Esophagus muscularis mucosa (tissue), 3 donors: ENCODE data around the gene GRIFIN.

ENCODE experiments used
- POLR2A ChIP-seq: fragments of 450-650 bp; IDR thresholded peaks from one replicate; pipeline ENCODE4 v1.6.1; 2017; ENCODE audit warnings: antibody characterized with exemption, moderate library complexity, mild to moderate bottlenecking, low read depth
- POLR2AphosphoS5 ChIP-seq, 2 donors: sonication (generic); formaldehyde crosslinking; IDR thresholded peaks; one replicate each; pipeline ENCODE4 v1.6.1; 2017; ENCODE audit warnings: antibody characterized with exemption in 2 of 2
- TF ChIP-seq, protein P1 (sequence below), 3 experiments: fragments of 200-600 bp in 2 of 3; fragments of 450-650 bp in 1 of 3; sonication (generic) in 2 of 3; IDR thresholded peaks; one replicate each; pipeline ENCODE4 v1.5.1; 2017 to 2019; ENCODE audit warnings: antibody characterized with exemption in 3 of 3, mild to moderate bottlenecking in 2 of 3, moderate library complexity in 1 of 3

DNA sequence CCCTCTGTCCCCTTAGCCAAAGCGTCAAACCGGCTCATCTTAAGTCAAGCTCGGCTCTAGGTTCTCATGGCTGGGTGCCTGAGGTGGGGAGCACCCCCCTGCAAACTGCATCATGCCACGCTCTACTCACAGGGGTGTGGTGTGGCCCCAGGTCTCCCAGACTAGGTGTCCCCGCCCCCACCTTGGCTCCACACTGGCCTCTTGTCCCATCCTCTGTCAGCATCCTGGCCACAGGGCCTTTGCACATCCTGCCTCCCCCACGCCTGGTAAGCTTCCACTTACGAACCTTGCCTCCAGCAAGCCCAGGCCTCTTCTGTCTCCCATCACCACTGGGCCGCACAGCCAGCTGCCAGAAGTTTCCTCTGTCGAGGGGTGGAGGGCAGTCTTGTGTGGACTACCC, 20.2 kb upstream of the GRIFIN start:
- TF ChIP-seq, protein P1, sequence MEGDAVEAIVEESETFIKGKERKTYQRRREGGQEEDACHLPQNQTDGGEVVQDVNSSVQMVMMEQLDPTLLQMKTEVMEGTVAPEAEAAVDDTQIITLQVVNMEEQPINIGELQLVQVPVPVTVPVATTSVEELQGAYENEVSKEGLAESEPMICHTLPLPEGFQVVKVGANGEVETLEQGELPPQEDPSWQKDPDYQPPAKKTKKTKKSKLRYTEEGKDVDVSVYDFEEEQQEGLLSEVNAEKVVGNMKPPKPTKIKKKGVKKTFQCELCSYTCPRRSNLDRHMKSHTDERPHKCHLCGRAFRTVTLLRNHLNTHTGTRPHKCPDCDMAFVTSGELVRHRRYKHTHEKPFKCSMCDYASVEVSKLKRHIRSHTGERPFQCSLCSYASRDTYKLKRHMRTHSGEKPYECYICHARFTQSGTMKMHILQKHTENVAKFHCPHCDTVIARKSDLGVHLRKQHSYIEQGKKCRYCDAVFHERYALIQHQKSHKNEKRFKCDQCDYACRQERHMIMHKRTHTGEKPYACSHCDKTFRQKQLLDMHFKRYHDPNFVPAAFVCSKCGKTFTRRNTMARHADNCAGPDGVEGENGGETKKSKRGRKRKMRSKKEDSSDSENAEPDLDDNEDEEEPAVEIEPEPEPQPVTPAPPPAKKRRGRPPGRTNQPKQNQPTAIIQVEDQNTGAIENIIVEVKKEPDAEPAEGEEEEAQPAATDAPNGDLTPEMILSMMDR (IDR thresholded peaks at IDR 0.05), result no peak
- TF ChIP-seq POLR2A (no peak), POLR2AphosphoS5 (IDR thresholded peaks at IDR 0.05) (no peak)
